Caco-2 (cell line): Measurements from ENCODE around the gene ITPR1. TPM values are rescaled to one million over a fixed set of nuclear protein-coding genes. Genes with fewer than 3 reads are reported as not detected.

Experiments used
- BruUV-seq: library from RNA; stranded (reverse); fragments of 400-500 nt; replicated peaks from 2 replicates; lab custom pipeline; 2021; lab: Mats Ljungman, UMichigan
- CTCF ChIA-PET: fragments of 300-600 bp; sonication (Branson Sonifier 250); formaldehyde crosslinking; loops from one replicate; lab custom pipeline; 2022; ENCODE audit warnings: antibody characterized with exemption; lab: Charles Lee
- POLR2A ChIA-PET: fragments of 300-600 bp; sonication (Branson Sonifier 250); formaldehyde crosslinking; loops from one replicate; lab custom pipeline; 2022; ENCODE audit warnings: antibody characterized with exemption; lab: Charles Lee
- DNase-seq, 2 experiments: peaks; one replicate each; pipeline versions ENCODE4 v3.0.0 to v3.0.0-alpha.2; 2020 to 2022
- H3K27me3 ChIP-seq: replicated peaks from 2 replicates; pipeline ENCODE4 v1.6.0; 2011; ENCODE audit warnings: low read length; ENCODE audit not compliant: control insufficient read depth, insufficient read depth
- H3K36me3 ChIP-seq: 2 replicates; pipeline ENCODE4 v1.5.1; 2011; ENCODE audit warnings: low read length; ENCODE audit not compliant: control insufficient read depth, insufficient read depth
- H3K4me1 ChIP-seq: fragments of 250-450 bp; sonication (Bioruptor Pico); 2 replicates; pipeline ENCODE4 v1.5.1; 2020; ENCODE audit warnings: mild to moderate bottlenecking
- H3K4me3 ChIP-seq: 2 replicates; pipeline ENCODE4 v1.5.1; 2011; ENCODE audit warnings: low read depth, mild to moderate bottlenecking, control low read depth, low read length
- H3K9me3 ChIP-seq: fragments of 250-450 bp; sonication (Bioruptor Pico); 2 replicates; pipeline ENCODE4 v1.5.1; 2020; ENCODE audit warnings: mild to moderate bottlenecking, moderate library complexity
- H3K27ac Mint-ChIP-seq: one replicate; pipeline ENCODE4 v1.8.0; 2022; ENCODE audit warnings: mixed read lengths; ENCODE audit not compliant: unreplicated experiment
- H3K27me3 Mint-ChIP-seq: one replicate; pipeline ENCODE4 v1.8.0; 2022; ENCODE audit warnings: mixed read lengths; ENCODE audit not compliant: insufficient read depth, unreplicated experiment
- H3K36me3 Mint-ChIP-seq: one replicate; pipeline ENCODE4 v1.8.0; 2022; ENCODE audit warnings: mild to moderate bottlenecking, mixed read lengths; ENCODE audit not compliant: insufficient read depth, unreplicated experiment
- H3K4me1 Mint-ChIP-seq: one replicate; pipeline ENCODE4 v1.8.0; 2022; ENCODE audit warnings: low read depth, mixed read lengths; ENCODE audit not compliant: unreplicated experiment
- H3K4me3 Mint-ChIP-seq: one replicate; pipeline ENCODE4 v1.8.0; 2022; ENCODE audit warnings: mild to moderate bottlenecking, moderate library complexity, mixed read lengths; ENCODE audit not compliant: unreplicated experiment
- H3K9me3 Mint-ChIP-seq: one replicate; pipeline ENCODE4 v1.8.0; 2022; ENCODE audit warnings: mixed read lengths; ENCODE audit not compliant: unreplicated experiment
- intact Hi-C: fragments of 100-400 bp; cut with micrococcal nuclease; formaldehyde crosslinking; loops from one replicate; pipeline ENCODE4 v1.10.0; 2022; ENCODE audit not compliant: unreplicated experiment
- total RNA-seq: library from RNA; stranded (reverse); gene quantifications from 2 replicates; pipeline ENCODE4 v1.2.3, GENCODE V29; 2022
- TF ChIP-seq, protein P1 (sequence below), 2 experiments: fragments of 200-600 bp in 1 of 2; IDR thresholded peaks; 1 replicate in 1 of 2; 2 replicates in 1 of 2; pipeline versions ENCODE4 v1.5.1 to v1.8.0; 2011 to 2022; ENCODE audit warnings: antibody characterized with exemption in 1 of 2, control low read depth in 1 of 2, inconsistent platforms in 1 of 2, low read depth in 1 of 2, low read length in 1 of 2, mild to moderate bottlenecking in 1 of 2, moderate library complexity in 1 of 2; ENCODE audit not compliant: insufficient read depth in 1 of 2, severe bottlenecking in 1 of 2, unreplicated experiment in 1 of 2

The ITPR1 gene
- total RNA-seq, 1 experiment from 2014 or later = 10.4 TPM

GRCh38 chr3:4698125-4698821 is 205.1 kb downstream of the ITPR1 start:
- POLR2A ChIA-PET = no interaction called here
- BruUV-seq = no TSS peak

DNA sequence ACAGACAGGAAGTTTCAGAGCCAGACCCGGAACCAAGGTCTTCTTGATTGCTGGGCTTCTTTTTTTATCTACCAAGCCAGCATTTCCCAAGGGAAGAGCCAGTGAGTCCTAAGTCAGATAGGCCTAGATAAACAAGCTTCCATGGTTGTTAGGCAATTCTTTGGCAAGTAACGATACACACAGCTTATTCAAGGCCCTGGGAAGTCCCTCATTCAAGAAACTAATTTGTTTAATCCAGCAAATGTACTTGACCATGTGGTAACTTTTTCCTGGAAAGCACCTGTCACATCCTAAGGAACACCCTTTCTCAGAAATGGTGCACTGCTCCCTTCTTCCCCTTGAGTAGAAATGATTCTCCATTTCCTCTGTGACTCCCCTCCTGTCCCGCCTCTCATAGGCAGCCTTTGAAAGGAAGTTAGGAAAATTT is 209.9 kb downstream of the ITPR1 start:
- no peak overlapping the region for H3K4me3 Mint-ChIP-seq
- no peaks in the 10 kb centered on the region for H3K9me3 ChIP-seq
- ChIA-PET POLR2A (no interaction called here), CTCF (no interaction called here)
- intact Hi-C loops = no loop called here
- H3K27ac Mint-ChIP-seq = no peak overlapping the region
- H3K27me3 ChIP-seq = no peaks in the 10 kb centered on the region
- BruUV-seq = no TSS peak
- no peaks in the 10 kb centered on the region for H3K4me1 Mint-ChIP-seq
- no peak for DNase-seq
- TF ChIP-seq, protein P1, sequence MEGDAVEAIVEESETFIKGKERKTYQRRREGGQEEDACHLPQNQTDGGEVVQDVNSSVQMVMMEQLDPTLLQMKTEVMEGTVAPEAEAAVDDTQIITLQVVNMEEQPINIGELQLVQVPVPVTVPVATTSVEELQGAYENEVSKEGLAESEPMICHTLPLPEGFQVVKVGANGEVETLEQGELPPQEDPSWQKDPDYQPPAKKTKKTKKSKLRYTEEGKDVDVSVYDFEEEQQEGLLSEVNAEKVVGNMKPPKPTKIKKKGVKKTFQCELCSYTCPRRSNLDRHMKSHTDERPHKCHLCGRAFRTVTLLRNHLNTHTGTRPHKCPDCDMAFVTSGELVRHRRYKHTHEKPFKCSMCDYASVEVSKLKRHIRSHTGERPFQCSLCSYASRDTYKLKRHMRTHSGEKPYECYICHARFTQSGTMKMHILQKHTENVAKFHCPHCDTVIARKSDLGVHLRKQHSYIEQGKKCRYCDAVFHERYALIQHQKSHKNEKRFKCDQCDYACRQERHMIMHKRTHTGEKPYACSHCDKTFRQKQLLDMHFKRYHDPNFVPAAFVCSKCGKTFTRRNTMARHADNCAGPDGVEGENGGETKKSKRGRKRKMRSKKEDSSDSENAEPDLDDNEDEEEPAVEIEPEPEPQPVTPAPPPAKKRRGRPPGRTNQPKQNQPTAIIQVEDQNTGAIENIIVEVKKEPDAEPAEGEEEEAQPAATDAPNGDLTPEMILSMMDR (IDR thresholded peaks at IDR 0.05; ENCODE audit: insufficient read depth in 1 of 2, low read depth in 1 of 2, low read length in 1 of 2, severe bottlenecking in 1 of 2, unreplicated experiment in 1 of 2) = no peak
- no peaks in the 10 kb centered on the region for H3K36me3 Mint-ChIP-seq
- no peak overlapping the region for H3K4me3 ChIP-seq
- H3K4me1 ChIP-seq = no peaks in the 10 kb centered on the region
- H3K36me3 ChIP-seq = no peaks in the 10 kb centered on the region
- no peaks in the 10 kb centered on the region for H3K27me3 Mint-ChIP-seq
- no peaks in the 10 kb centered on the region for H3K9me3 Mint-ChIP-seq

More at GRCh38 chr3:4698125-4698821, 205.1 kb downstream of the ITPR1 start:
- no peak for DNase-seq
- CTCF ChIA-PET = no interaction called here
- H3K4me1 ChIP-seq = no peaks in the 10 kb centered on the region
- no peaks in the 10 kb centered on the region for H3K27me3 ChIP-seq
- H3K27ac Mint-ChIP-seq = no peak overlapping the region
- intact Hi-C loops = no loop called here
- no peaks in the 10 kb centered on the region for H3K36me3 Mint-ChIP-seq
- no peaks in the 10 kb centered on the region for H3K27me3 Mint-ChIP-seq
- no peaks in the 10 kb centered on the region for H3K9me3 Mint-ChIP-seq
- no peak overlapping the region for H3K4me3 Mint-ChIP-seq
- H3K36me3 ChIP-seq = no peaks in the 10 kb centered on the region
- no peaks in the 10 kb centered on the region for H3K9me3 ChIP-seq
- H3K4me1 Mint-ChIP-seq = no peaks in the 10 kb centered on the region
- no peak overlapping the region for H3K4me3 ChIP-seq
- TF ChIP-seq, protein P1 (IDR thresholded peaks at IDR 0.05; ENCODE audit: insufficient read depth in 1 of 2, low read depth in 1 of 2, low read length in 1 of 2, severe bottlenecking in 1 of 2, unreplicated experiment in 1 of 2) = no peak

DNA sequence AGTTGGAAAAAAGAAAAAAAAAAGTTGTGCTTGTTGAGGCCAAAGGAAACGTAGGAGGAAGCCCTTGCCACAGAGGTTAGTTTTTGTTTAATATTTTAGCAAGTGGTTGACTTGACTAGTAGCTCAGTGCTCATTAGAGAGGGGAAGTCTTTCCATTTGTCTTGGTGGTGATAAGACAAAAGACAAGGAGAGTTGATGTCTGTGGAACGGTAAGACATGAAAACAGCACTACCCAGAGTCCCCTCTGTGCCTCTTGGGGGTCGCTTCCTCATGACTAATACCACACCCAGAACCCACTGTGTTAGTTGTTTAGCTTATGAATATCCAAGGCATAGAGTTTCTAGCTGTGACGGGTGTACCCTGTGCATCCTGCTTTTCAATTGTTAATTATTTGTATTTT is 211.4 kb downstream of the ITPR1 start:
- H3K9me3 Mint-ChIP-seq = no peaks in the 10 kb centered on the region
- no peak overlapping the region for H3K4me3 Mint-ChIP-seq
- no peaks in the 10 kb centered on the region for H3K27me3 Mint-ChIP-seq
- H3K36me3 Mint-ChIP-seq = no peaks in the 10 kb centered on the region
- ChIA-PET POLR2A (no interaction called here), CTCF (no interaction called here)
- no peaks in the 10 kb centered on the region for H3K9me3 ChIP-seq
- BruUV-seq = no TSS peak
- H3K4me1 Mint-ChIP-seq = no peaks in the 10 kb centered on the region
- H3K27me3 ChIP-seq = no peaks in the 10 kb centered on the region
- no peaks in the 10 kb centered on the region for H3K4me1 ChIP-seq
- no peak overlapping the region for H3K4me3 ChIP-seq
- no peaks in the 10 kb centered on the region for H3K36me3 ChIP-seq
- DNase-seq = no peak
- TF ChIP-seq, protein P1 (IDR thresholded peaks at IDR 0.05; ENCODE audit: insufficient read depth in 1 of 2, low read depth in 1 of 2, low read length in 1 of 2, severe bottlenecking in 1 of 2, unreplicated experiment in 1 of 2) = no peak
- intact Hi-C loops = no loop called here
- no peak overlapping the region for H3K27ac Mint-ChIP-seq
